DOHH2 (cell line): Measurements from ENCODE around the gene GPSM3.

Experiments
- H3F3A ChIP-seq: fragments of 200-600 bp; sonication (generic), shearing (Covaris generic); 2 replicates; pipeline ENCODE4 v1.6.0; 2016; ENCODE audit warnings: antibody characterized with exemption, mild to moderate bottlenecking; ENCODE audit not compliant: control insufficient read depth, insufficient read depth
- H3K27ac ChIP-seq: fragments of 200-600 bp; sonication (generic); 2 replicates; pipeline ENCODE4 v1.5.1; 2014; ENCODE audit warnings: low read depth, mild to moderate bottlenecking, low read length, moderate library complexity
- H3K27me3 ChIP-seq: fragments of 200-600 bp; sonication (generic); 2 replicates; pipeline ENCODE4 v1.6.1; 2014; ENCODE audit warnings: mild to moderate bottlenecking, low read length, mixed read lengths; ENCODE audit not compliant: control insufficient read depth
- H3K36me3 ChIP-seq: fragments of 200-600 bp; sonication (generic); 2 replicates; pipeline ENCODE4 v1.6.1; 2014; ENCODE audit warnings: mild to moderate bottlenecking, low read length, moderate library complexity, mixed read lengths; ENCODE audit not compliant: control insufficient read depth
- H3K4me1 ChIP-seq: fragments of 200-600 bp; sonication (generic); 2 replicates; pipeline ENCODE4 v1.6.1; 2014; ENCODE audit warnings: mild to moderate bottlenecking, low read length, mixed read lengths; ENCODE audit not compliant: control insufficient read depth
- H3K4me2 ChIP-seq: fragments of 200-600 bp; sonication (generic); 2 replicates; pipeline ENCODE4 v1.6.0; 2014; ENCODE audit warnings: mild to moderate bottlenecking, low read length, moderate library complexity
- H3K4me3 ChIP-seq: fragments of 200-600 bp; sonication (generic); 2 replicates; pipeline ENCODE4 v1.5.1; 2014; ENCODE audit warnings: mild to moderate bottlenecking, low read length, mixed read lengths
- H3K79me2 ChIP-seq: fragments of 200-600 bp; sonication (generic); 2 replicates; pipeline ENCODE4 v1.6.1; 2014; ENCODE audit warnings: mild to moderate bottlenecking, low read length, mixed read lengths; ENCODE audit not compliant: control insufficient read depth
- H3K9me2 ChIP-seq: fragments of 200-600 bp; sonication (generic); replicated peaks from 2 replicates; pipeline ENCODE4 v1.6.1; 2014; ENCODE audit warnings: mild to moderate bottlenecking, low read length, mixed read lengths; ENCODE audit not compliant: control insufficient read depth
- H3K9me3 ChIP-seq: fragments of 200-600 bp; sonication (generic); 2 replicates; pipeline ENCODE4 v1.6.1; 2014; ENCODE audit warnings: antibody characterized with exemption, low read length, mixed read lengths; ENCODE audit not compliant: control insufficient read depth, insufficient read depth
- H4K20me1 ChIP-seq: fragments of 200-600 bp; sonication (generic); 2 replicates; pipeline ENCODE4 v1.6.0; 2014; ENCODE audit warnings: low read depth, mild to moderate bottlenecking, antibody characterized with exemption, low read length, moderate library complexity; ENCODE audit not compliant: control insufficient read depth, insufficient read depth
- EZH2phosphoT487 ChIP-seq: fragments of 200-600 bp; sonication (generic); IDR thresholded peaks from 2 replicates; pipeline ENCODE4 v1.6.1; 2017; ENCODE audit warnings: borderline replicate concordance, mild to moderate bottlenecking, antibody characterized with exemption, low read length, moderate library complexity, mixed read lengths
- TF ChIP-seq, protein P1 (sequence below): fragments of 200-600 bp; sonication (generic); IDR thresholded peaks from one replicate; pipeline ENCODE4 v1.5.1; 2014; ENCODE audit warnings: antibody characterized with exemption, mild to moderate bottlenecking, low read depth, low read length; ENCODE audit not compliant: poor library complexity, severe bottlenecking

The GPSM3 gene

DNA sequence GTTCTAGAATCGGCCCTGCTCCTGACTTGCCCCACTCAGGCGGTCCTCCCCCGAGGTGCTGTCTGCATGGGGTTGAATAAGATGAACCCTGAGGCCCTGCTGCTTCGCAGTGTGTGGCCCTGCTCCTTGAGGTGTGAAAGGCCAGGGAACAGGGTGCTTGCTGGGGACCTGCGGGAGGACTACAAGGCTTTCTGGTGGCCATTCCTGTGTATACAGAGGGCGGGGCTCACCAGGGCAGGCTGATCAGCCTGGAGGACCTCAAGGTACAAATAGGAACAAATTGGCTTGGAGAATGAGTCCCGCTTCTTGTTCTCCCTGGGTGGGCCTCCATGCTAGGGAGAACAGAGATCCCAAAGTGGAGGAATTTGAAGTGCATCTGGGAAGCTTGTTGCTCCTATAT lies 25.7 kb upstream of the GPSM3 start:
- Histone ChIP-seq H4K20me1 (no peaks in the 10 kb centered on the region), H3K27ac (no peak overlapping the region), H3K4me1 (peaks cover 24% of the 10 kb centered on the region), H3K4me3 (no peak overlapping the region), H3K9me3 (no peaks in the 10 kb centered on the region), H3F3A (no peaks in the 10 kb centered on the region), H3K27me3 (no peaks in the 10 kb centered on the region), H3K4me2 (no peak overlapping the region), H3K9me2 (no peaks in the 10 kb centered on the region), H3K36me3 (no peaks in the 10 kb centered on the region), H3K79me2 (no peaks in the 10 kb centered on the region)
- no peak for TF ChIP-seq EZH2phosphoT487
- TF ChIP-seq, protein P1, sequence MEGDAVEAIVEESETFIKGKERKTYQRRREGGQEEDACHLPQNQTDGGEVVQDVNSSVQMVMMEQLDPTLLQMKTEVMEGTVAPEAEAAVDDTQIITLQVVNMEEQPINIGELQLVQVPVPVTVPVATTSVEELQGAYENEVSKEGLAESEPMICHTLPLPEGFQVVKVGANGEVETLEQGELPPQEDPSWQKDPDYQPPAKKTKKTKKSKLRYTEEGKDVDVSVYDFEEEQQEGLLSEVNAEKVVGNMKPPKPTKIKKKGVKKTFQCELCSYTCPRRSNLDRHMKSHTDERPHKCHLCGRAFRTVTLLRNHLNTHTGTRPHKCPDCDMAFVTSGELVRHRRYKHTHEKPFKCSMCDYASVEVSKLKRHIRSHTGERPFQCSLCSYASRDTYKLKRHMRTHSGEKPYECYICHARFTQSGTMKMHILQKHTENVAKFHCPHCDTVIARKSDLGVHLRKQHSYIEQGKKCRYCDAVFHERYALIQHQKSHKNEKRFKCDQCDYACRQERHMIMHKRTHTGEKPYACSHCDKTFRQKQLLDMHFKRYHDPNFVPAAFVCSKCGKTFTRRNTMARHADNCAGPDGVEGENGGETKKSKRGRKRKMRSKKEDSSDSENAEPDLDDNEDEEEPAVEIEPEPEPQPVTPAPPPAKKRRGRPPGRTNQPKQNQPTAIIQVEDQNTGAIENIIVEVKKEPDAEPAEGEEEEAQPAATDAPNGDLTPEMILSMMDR: no peak

DNA sequence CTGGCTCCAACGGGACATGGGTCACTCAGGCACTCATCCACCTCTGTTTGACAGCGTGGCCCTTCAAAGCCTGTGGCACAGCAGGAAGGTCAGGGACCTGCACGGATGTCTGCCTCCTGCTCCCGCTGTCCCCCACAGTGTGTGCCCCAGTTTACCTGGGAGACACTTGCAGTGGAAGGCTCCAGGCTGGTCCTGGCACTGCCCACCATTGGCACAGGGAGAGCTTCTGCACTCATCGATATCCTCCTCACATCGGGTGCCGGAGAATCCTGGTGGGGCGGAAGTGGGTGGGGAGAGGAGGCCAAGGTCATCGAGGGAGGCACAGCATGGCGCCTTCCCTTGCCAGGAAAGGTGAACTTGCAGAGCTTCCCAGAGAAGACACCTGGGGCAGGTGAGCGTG lies 24.6 kb upstream of the GPSM3 start:
- no peak overlapping the region for H3K27ac ChIP-seq
- H3K9me2 ChIP-seq: no peaks in the 10 kb centered on the region
- TF ChIP-seq EZH2phosphoT487: no peak
- TF ChIP-seq, protein P1: no peak
- no peaks in the 10 kb centered on the region for H3K9me3 ChIP-seq
- no peaks in the 10 kb centered on the region for H3K79me2 ChIP-seq
- no peaks in the 10 kb centered on the region for H3K36me3 ChIP-seq
- no peaks in the 10 kb centered on the region for H3K27me3 ChIP-seq
- no peaks in the 10 kb centered on the region for H3F3A ChIP-seq
- peaks cover 12% of the 10 kb centered on the region for H3K4me1 ChIP-seq
- H3K4me2 ChIP-seq: no peak overlapping the region
- no peak overlapping the region for H3K4me3 ChIP-seq
- H4K20me1 ChIP-seq: no peaks in the 10 kb centered on the region

DNA sequence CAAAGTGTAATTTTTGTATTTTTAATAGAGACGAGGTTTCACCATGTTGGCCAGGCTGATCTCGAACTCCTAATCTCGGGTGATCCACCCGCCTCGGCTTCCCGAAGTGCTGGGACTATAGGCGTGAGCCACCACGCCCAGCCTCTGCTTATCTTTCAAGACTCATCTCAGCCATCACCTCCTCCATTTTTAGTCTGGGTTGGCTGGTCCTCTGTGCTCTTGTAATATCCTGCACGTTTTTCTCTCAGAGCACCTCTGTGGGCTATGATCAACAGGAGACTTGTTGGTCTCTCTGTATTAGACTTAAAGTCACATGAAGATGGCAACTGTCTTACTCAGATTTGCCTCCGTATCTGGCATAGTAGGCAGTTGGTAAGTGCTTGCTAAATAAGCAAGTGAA lies 23.8 kb upstream of the GPSM3 start:
- no peaks in the 10 kb centered on the region for H4K20me1 ChIP-seq
- TF ChIP-seq, protein P1: no peak
- no peak for TF ChIP-seq EZH2phosphoT487
- H3K9me3 ChIP-seq: no peaks in the 10 kb centered on the region
- H3K79me2 ChIP-seq: no peaks in the 10 kb centered on the region
- H3K4me1 ChIP-seq: peaks cover 6% of the 10 kb centered on the region
- no peaks in the 10 kb centered on the region for H3K27me3 ChIP-seq
- H3F3A ChIP-seq: no peaks in the 10 kb centered on the region
- H3K4me3 ChIP-seq: no peak overlapping the region
- H3K36me3 ChIP-seq: no peaks in the 10 kb centered on the region
- H3K9me2 ChIP-seq: no peaks in the 10 kb centered on the region
- no peak overlapping the region for H3K4me2 ChIP-seq
- H3K27ac ChIP-seq: no peak overlapping the region

DNA sequence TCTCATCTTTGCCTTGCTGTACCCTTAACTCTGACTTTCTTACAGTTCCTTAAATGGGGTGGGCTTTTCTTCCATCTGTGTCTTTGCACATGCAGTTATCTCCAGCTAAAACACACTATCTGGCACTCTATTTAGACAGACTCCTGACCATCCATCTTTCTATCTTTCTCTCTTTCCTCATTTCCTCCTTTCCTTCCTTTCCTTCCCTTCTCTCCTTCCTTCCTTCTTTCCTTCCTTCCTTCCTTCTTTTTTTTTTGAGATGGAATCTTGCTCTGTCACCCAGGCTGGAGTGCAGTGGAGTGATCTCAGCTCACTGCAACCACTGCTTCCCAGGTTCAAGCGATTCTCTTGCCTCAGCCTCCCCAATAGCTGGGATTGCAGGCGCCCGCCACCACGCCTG lies 23.2 kb upstream of the GPSM3 start:
- TF ChIP-seq EZH2phosphoT487: no peak
- TF ChIP-seq, protein P1: no peak
- Histone ChIP-seq H3K9me3 (no peaks in the 10 kb centered on the region), H3K36me3 (no peaks in the 10 kb centered on the region), H3K27me3 (no peaks in the 10 kb centered on the region), H3K79me2 (no peaks in the 10 kb centered on the region), H3K27ac (no peak overlapping the region), H3K4me2 (no peak overlapping the region), H3F3A (no peaks in the 10 kb centered on the region), H3K9me2 (no peaks in the 10 kb centered on the region), H4K20me1 (no peaks in the 10 kb centered on the region), H3K4me3 (no peak overlapping the region), H3K4me1 (peaks cover 6% of the 10 kb centered on the region)
